H9 (cell line): ENCODE data around the gene MXRA7. TPM values are rescaled to one million over a fixed set of nuclear protein-coding genes. Genes with fewer than 3 reads are reported as not detected.
A peak's percentile ranks its signal among the peaks of the same experiment; 100 is the strongest.

Experiments used
- DNase-seq: peaks from one replicate; pipeline ENCODE4 v3.0.0-alpha.2; 2017
- H2AFZ ChIP-seq: one replicate; pipeline ENCODE4 v1.6.1; 2013; ENCODE audit warnings: mild to moderate bottlenecking, low read length, control low read depth, moderate library complexity
- H2AK5ac ChIP-seq: 2 replicates; pipeline ENCODE4 v1.6.1; 2013; ENCODE audit warnings: low read length, control low read depth, mixed read lengths; ENCODE audit not compliant: insufficient read length
- H2BK120ac ChIP-seq: one replicate; pipeline ENCODE4 v1.6.1; 2013; ENCODE audit warnings: low read depth, mild to moderate bottlenecking, low read length, control low read depth, inconsistent platforms; ENCODE audit not compliant: poor library complexity, severe bottlenecking
- H2BK12ac ChIP-seq: 2 replicates; pipeline ENCODE4 v1.6.1; 2013; ENCODE audit warnings: low read length, control low read depth, mixed read lengths, low read depth; ENCODE audit not compliant: insufficient read length
- H2BK15ac ChIP-seq: 2 replicates; pipeline ENCODE4 v1.6.1; 2013; ENCODE audit warnings: low read depth, low read length, control low read depth
- H2BK20ac ChIP-seq: one replicate; pipeline ENCODE4 v1.6.1; 2013; ENCODE audit warnings: low read depth, mild to moderate bottlenecking, low read length, control low read depth, inconsistent platforms; ENCODE audit not compliant: poor library complexity, severe bottlenecking
- H2BK5ac ChIP-seq: 2 replicates; pipeline ENCODE4 v1.6.1; 2013; ENCODE audit warnings: low read length, control low read depth, mixed read lengths; ENCODE audit not compliant: insufficient read length
- H3K14ac ChIP-seq: 2 replicates; pipeline ENCODE4 v1.6.1; 2013; ENCODE audit warnings: low read length, control low read depth; ENCODE audit not compliant: insufficient read depth
- H3K18ac ChIP-seq: 2 replicates; pipeline ENCODE4 v1.6.1; 2013; ENCODE audit warnings: low read depth, mild to moderate bottlenecking, mixed read lengths, low read length, control low read depth; ENCODE audit not compliant: insufficient read length
- H3K23ac ChIP-seq: 2 replicates; pipeline ENCODE4 v1.6.1; 2013; ENCODE audit warnings: low read length, control low read depth, mixed read lengths, low read depth; ENCODE audit not compliant: insufficient read length
- H3K23me2 ChIP-seq: 2 replicates; pipeline ENCODE4 v1.6.1; 2013; ENCODE audit warnings: low read depth, mild to moderate bottlenecking, mixed read lengths, low read length, control low read depth; ENCODE audit not compliant: insufficient read length, poor library complexity, severe bottlenecking
- H3K27ac ChIP-seq: 2 replicates; pipeline ENCODE4 v1.5.1; 2013; ENCODE audit warnings: low read length, control low read depth, mixed read lengths, low read depth; ENCODE audit not compliant: insufficient read length
- H3K27me3 ChIP-seq: 2 replicates; pipeline ENCODE4 v1.6.1; 2013; ENCODE audit warnings: low read length, control low read depth, inconsistent platforms; ENCODE audit not compliant: insufficient read depth
- H3K4ac ChIP-seq: 2 replicates; pipeline ENCODE4 v1.6.1; 2013; ENCODE audit warnings: low read depth, mild to moderate bottlenecking, control low read depth, inconsistent platforms, low read length, moderate library complexity
- H3K4me1 ChIP-seq: 2 replicates; pipeline ENCODE4 v1.6.1; 2013; ENCODE audit warnings: low read length, control low read depth, inconsistent platforms; ENCODE audit not compliant: insufficient read depth
- H3K4me2 ChIP-seq: 2 replicates; pipeline ENCODE4 v1.6.1; 2013; ENCODE audit warnings: low read length, control low read depth, mixed read lengths; ENCODE audit not compliant: insufficient read length, insufficient read depth
- H3K56ac ChIP-seq: 2 replicates; pipeline ENCODE4 v1.6.1; 2013; ENCODE audit warnings: low read depth, mild to moderate bottlenecking, mixed read lengths, low read length, control low read depth; ENCODE audit not compliant: insufficient read length
- H3K79me1 ChIP-seq: 2 replicates; pipeline ENCODE4 v1.6.1; 2013; ENCODE audit warnings: low read depth, mild to moderate bottlenecking, moderate library complexity, low read length, control low read depth, inconsistent platforms; ENCODE audit not compliant: insufficient read depth, poor library complexity, severe bottlenecking
- H3K79me2 ChIP-seq: 2 replicates; pipeline ENCODE4 v1.6.1; 2013; ENCODE audit warnings: low read length, control low read depth, inconsistent platforms; ENCODE audit not compliant: insufficient read depth
- H3K9ac ChIP-seq: 2 replicates; pipeline ENCODE4 v1.6.1; 2013; ENCODE audit warnings: low read length, control low read depth, mixed read lengths; ENCODE audit not compliant: insufficient read length; ENCODE audit errors: extremely low read depth
- H3K9me3 ChIP-seq: one replicate; pipeline ENCODE4 v1.6.1; 2013; ENCODE audit warnings: low read depth, low read length, inconsistent platforms; ENCODE audit not compliant: control insufficient read depth
- H3T11ph ChIP-seq: one replicate; pipeline ENCODE4 v1.6.1; 2013; ENCODE audit warnings: mild to moderate bottlenecking, low read length, control low read depth, inconsistent platforms
- H4K20me1 ChIP-seq: one replicate; pipeline ENCODE4 v1.6.1; 2013; ENCODE audit not compliant: control insufficient read depth, insufficient read length, insufficient read depth
- H4K5ac ChIP-seq: 2 replicates; pipeline ENCODE4 v1.6.1; 2013; ENCODE audit warnings: low read depth, mild to moderate bottlenecking, mixed read lengths, low read length, control low read depth; ENCODE audit not compliant: insufficient read length
- H4K8ac ChIP-seq: replicated peaks from 2 replicates; pipeline ENCODE4 v1.6.1; 2013; ENCODE audit warnings: low read length, control low read depth, mixed read lengths, low read depth; ENCODE audit not compliant: insufficient read length
- H4K91ac ChIP-seq: 2 replicates; pipeline ENCODE4 v1.6.1; 2013; ENCODE audit warnings: low read depth, mild to moderate bottlenecking, moderate library complexity, mixed read lengths, low read length, control low read depth; ENCODE audit not compliant: insufficient read length
- H3K27ac Mint-ChIP-seq, 3 experiments: 2 replicates in 2 of 3; 3 replicates in 1 of 3; pipeline ENCODE4 v1.8.0; 2020 to 2021; ENCODE audit warnings: mixed read lengths in 3 of 3, mild to moderate bottlenecking in 1 of 3, moderate library complexity in 1 of 3
- H3K27me3 Mint-ChIP-seq: 2 replicates; pipeline ENCODE4 v1.8.0; 2021; ENCODE audit warnings: low read depth, mild to moderate bottlenecking, moderate library complexity, mixed read lengths
- H3K36me3 Mint-ChIP-seq, 3 experiments: 2 replicates in 2 of 3; 3 replicates in 1 of 3; pipeline ENCODE4 v1.8.0; 2020 to 2021; ENCODE audit warnings: low read depth in 3 of 3, mixed read lengths in 3 of 3; ENCODE audit not compliant: insufficient read depth in 1 of 3
- H3K4me1 Mint-ChIP-seq, 2 experiments: 2 replicates each; pipeline ENCODE4 v1.8.0; 2020; ENCODE audit warnings: mixed read lengths in 2 of 2
- H3K4me3 Mint-ChIP-seq, 2 experiments: 2 replicates in 1 of 2; 3 replicates in 1 of 2; pipeline ENCODE4 v1.8.0; 2020 to 2021; ENCODE audit warnings: mild to moderate bottlenecking in 2 of 2, mixed read lengths in 2 of 2, moderate library complexity in 1 of 2
- H3K9me3 Mint-ChIP-seq, 2 experiments: 2 replicates in 1 of 2; 3 replicates in 1 of 2; pipeline ENCODE4 v1.8.0; 2020; ENCODE audit warnings: mild to moderate bottlenecking in 2 of 2, mixed read lengths in 2 of 2, moderate library complexity in 1 of 2
- WGBS: extraction: QIAGEN DNeasy Blood & Tissue Kit; methylation state at CpG from one replicate; pipeline ENCODE4 v1.1.7; 2013; ENCODE audit warnings: missing lambda C conversion rate, low lambda C conversion rate, mixed read lengths; ENCODE audit not compliant: insufficient read length; ENCODE audit errors: extremely low coverage; 5-methylcytosine and 5-hydroxymethylcytosine counted together
- total RNA-seq: library from RNA; stranded (reverse); gene quantifications from 2 replicates; pipeline ENCODE4 v1.2.1, GENCODE V29; 2021
- TF ChIP-seq, protein P1 (sequence below): fragments of 200-600 bp; sonication (generic); conservative IDR thresholded peaks from 3 replicates; pipeline ENCODE4 v1.8.0; 2021; ENCODE audit warnings: antibody characterized with exemption, mild to moderate bottlenecking

MXRA7 gene
- total RNA-seq, 1 experiment from 2014 or later: 28.2 TPM

- TF ChIP-seq, protein P1, sequence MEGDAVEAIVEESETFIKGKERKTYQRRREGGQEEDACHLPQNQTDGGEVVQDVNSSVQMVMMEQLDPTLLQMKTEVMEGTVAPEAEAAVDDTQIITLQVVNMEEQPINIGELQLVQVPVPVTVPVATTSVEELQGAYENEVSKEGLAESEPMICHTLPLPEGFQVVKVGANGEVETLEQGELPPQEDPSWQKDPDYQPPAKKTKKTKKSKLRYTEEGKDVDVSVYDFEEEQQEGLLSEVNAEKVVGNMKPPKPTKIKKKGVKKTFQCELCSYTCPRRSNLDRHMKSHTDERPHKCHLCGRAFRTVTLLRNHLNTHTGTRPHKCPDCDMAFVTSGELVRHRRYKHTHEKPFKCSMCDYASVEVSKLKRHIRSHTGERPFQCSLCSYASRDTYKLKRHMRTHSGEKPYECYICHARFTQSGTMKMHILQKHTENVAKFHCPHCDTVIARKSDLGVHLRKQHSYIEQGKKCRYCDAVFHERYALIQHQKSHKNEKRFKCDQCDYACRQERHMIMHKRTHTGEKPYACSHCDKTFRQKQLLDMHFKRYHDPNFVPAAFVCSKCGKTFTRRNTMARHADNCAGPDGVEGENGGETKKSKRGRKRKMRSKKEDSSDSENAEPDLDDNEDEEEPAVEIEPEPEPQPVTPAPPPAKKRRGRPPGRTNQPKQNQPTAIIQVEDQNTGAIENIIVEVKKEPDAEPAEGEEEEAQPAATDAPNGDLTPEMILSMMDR: no peak
- H2AFZ ChIP-seq: no peak overlapping the region
- H2BK15ac ChIP-seq: no peak overlapping the region
- H3K79me2 ChIP-seq: peaks cover 17% of the 10 kb centered on the region; the same call in 1 of the 2 replicates
- WGBS: no CpG with 5 or more reads among the region's 7 CpGs
- H3K4ac ChIP-seq: no peak overlapping the region
- no peak overlapping the region for H2AK5ac ChIP-seq
- no peak overlapping the region for H3K14ac ChIP-seq
- no peak for DNase-seq
- H3K18ac ChIP-seq: no peak overlapping the region
- H3K79me1 ChIP-seq: no peaks in the 10 kb centered on the region
- Mint-ChIP-seq H3K4me1 (peaks cover 24 to 34% of the 10 kb centered on the region in 2 experiments), H3K4me3 (peak overlapping the region; percentile 95 to 99), H3K36me3 (peaks cover 34 to 52% (median 37%) of the 10 kb centered on the region in 3 experiments), H3K27ac (peak overlapping the region; percentile 93 to 97 (median 94); a peak in 5 of 7 replicates), H3K27me3 (peaks cover 2% of the 10 kb centered on the region), H3K9me3 (peaks cover 3 to 7% of the 10 kb centered on the region in 2 experiments; a peak in 2 of 5 replicates)
- no peak overlapping the region for H3K23ac ChIP-seq
- H2BK5ac ChIP-seq: no peak overlapping the region
- no peaks in the 10 kb centered on the region for H3K4me1 ChIP-seq
- H3K4me2 ChIP-seq: peak overlapping the region; percentile 57
- no peak overlapping the region for H4K91ac ChIP-seq
- no peaks in the 10 kb centered on the region for H3K9me3 ChIP-seq
- no peaks in the 10 kb centered on the region for H3K23me2 ChIP-seq
- no peak overlapping the region for H2BK20ac ChIP-seq
- no peaks in the 10 kb centered on the region for H4K20me1 ChIP-seq
- H2BK120ac ChIP-seq: no peak overlapping the region
- H3K9ac ChIP-seq: peak overlapping the region; percentile 17
- H3T11ph ChIP-seq: no peak overlapping the region
- no peaks in the 10 kb centered on the region for H3K27me3 ChIP-seq
- H2BK12ac ChIP-seq: no peak overlapping the region
- H3K56ac ChIP-seq: no peak overlapping the region
- no peak overlapping the region for H4K5ac ChIP-seq
- H4K8ac ChIP-seq: no peak overlapping the region
- no peak overlapping the region for H3K27ac ChIP-seq
These were observed 27.7 kb upstream of the MXRA7 start for GRCh38 chr17:76738468-76738850.
